Sciatic nerve (tissue), 2 donors: ENCODE data around the gene XRCC2. TPM values are rescaled to one million over a fixed set of nuclear protein-coding genes. Genes with fewer than 3 reads are reported as not detected.
"Not testable (repeated sequence)": the region's sequence is repeated elsewhere in the genome, so short reads cannot be mapped to it uniquely, and the experiment has no call there.

ENCODE experiments used
- ATAC-seq: fragments of 200-7000 bp; cut with Tn5 transposase; one replicate; pipeline ENCODE4 v1.9.1; 2020; ENCODE audit warnings: mild to moderate bottlenecking, moderate library complexity
- DNase-seq: peaks from one replicate; pipeline ENCODE4 v3.0.0-alpha.2; 2020; ENCODE audit warnings: low spot score
- intact Hi-C: fragments of 100-400 bp; cut with DNase I; formaldehyde crosslinking; loops from one replicate; pipeline ENCODE4 v1.14.2; 2022
- total RNA-seq: library from RNA; stranded (reverse); fragmentation: NEBNext Ultra II Directional; extraction: Animal tissue kit (Norgen Biotek cat#: 25700); gene quantifications from one replicate; pipeline ENCODE4 v1.2.1, GENCODE V29; 2021
- donor health status: DM: no; HTN: no; CAD: no.
- donor health status: DM: no; HTN: no; CAD: no.

The XRCC2 gene
- total RNA-seq, 1 donor from 2014 or later, result 0.58 TPM

DNA sequence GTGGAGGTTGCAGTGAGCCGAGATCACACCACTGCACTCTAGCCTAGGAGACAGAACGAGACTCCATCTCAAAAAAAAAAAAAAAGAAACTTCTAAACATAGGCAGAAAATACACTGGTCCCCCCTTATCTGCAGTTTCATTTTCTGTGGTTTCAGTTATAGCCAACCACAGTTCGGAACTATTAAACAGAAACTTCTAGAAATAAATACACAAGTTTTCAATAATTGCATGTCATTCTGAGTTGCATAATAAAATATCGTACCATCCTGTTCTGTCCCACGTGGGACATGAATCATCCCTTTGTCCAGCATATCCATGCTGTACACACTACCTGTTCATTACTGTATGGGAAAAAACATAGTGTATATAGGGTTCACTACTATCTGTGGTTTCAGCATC, 8.0 kb downstream of the XRCC2 start:
- no peak for ATAC-seq

GRCh38 chr7:152666078-152666477, 9.9 kb downstream of the XRCC2 start:
- no peak for DNase-seq
- ATAC-seq, result no peak
- intact Hi-C loops, result no loop called here

More for the DNA sequence above, 8.0 kb downstream of the XRCC2 start:
- DNase-seq, result no peak
- intact Hi-C loops, result no loop called here

DNA sequence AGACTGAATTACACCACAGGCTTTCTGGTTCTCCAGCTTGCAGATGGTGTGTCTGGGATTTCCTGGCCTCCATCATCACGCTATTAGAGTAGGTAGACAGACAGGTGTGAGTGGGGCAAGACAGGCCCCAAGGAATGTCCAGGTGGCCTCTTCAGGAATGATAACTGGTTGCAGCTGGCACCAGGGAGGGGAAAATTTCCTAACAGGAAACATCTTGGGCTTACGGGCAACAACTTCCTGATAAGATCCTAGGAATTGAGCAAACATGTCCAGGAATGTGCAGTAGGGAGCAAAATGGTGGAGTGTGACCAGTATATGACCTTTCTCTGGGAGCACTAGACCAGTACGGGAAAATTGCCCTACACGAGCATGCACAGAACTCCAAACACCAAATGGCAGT, 11.3 kb downstream of the XRCC2 start:
- intact Hi-C loops, result no loop called here
- ATAC-seq (no peak), DNase-seq (no peak)

DNA sequence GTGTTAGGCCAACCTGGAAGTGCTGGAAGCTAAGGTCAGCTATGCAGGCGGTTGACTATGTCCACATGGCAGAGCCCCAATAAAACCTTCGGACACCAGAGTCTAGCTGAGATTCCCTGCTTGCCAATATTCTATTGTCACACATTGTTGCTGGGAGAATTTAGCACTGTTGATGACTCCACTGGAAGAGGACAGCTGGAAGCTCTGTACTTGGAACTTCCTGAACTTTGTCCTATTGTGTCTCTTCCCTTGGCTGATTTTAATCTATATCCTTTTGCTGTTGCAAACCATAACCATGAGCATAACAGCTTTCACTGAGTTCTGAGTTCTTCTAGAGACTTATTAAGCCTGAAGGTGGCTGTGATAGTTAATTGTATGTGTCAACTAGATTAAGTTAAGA, 12.0 kb downstream of the XRCC2 start:
- DNase-seq (no peak), ATAC-seq (no peak)
- intact Hi-C loops, result no loop called here

DNA sequence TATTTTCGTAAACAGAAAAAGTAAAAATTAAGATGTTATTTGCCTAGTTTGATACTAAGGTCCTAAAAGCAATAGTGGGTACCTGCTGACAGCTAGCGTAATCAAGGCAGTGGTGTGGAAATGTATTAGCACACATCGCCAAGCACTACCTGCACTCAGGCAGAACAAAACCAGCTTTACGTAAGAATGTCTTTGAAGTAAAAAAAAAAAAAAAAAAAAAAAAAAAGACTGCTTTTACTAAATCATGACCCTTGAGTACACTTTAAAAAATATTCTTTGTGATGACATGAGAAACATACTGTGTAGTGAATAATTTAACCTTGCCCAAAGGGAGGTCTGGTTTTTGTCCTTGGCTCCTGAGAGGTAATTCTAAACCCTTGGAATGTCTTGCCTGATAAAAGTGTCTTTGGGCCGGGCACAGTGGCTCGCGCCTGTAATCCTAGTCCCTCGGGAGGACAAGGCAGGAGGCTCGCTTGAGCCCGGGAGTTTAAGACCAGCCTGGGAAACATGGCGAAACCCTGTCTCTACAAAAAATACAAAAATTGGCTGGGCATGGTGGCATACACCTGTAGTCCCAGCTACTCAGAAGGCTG, 12.7 kb downstream of the XRCC2 start:
- intact Hi-C loops, result no loop called here
- no peak for DNase-seq
- no peak for ATAC-seq

- intact Hi-C loops, result no loop called here
- DNase-seq, result no peak
- ATAC-seq, result no peak
These were observed 14.5 kb downstream of the XRCC2 start for GRCh38 chr7:152661479-152661878.

DNA sequence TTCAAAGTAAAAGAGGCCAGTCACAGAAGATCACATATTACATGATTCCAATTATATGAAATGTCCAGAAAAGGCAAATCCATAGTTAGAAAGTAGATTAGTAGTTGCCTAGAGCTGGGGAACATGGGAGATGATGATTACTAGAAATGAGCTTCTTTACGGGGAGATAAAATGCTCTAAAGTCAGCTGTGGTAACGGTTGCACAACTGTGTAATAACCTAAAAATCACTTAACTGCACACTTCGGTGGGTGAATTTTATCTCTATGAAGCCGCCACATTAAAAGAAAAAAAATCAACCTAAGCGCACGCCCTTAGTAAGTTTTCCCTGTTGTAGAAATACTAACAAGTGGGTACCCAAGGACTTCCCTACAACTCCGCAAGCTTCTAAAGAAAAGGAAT, 15.9 kb downstream of the XRCC2 start:
- ATAC-seq (no peak), DNase-seq (no peak)
- intact Hi-C loops, result no loop called here

DNA sequence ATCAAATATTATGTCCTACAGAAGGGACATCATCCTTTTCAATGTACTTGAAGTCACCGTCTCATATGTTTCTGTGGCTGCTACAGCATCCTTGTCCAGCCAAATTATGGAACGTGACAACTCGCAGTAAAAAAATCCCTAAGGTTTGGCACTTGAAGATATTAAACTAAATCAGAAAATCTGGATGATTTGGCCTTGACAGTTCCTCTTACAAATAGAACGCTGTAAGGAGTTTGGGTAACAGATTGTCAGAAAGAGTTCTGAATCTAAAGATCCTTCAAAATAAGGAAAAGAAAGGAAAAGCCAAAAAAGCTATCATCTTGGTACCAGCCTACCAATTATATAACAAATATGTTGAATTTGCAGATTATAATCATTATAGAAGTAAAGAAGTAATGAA, 21.0 kb downstream of the XRCC2 start:
- no peak for ATAC-seq
- intact Hi-C loops, result no loop called here
- no peak for DNase-seq

- no peak for DNase-seq
- no peak for ATAC-seq
- intact Hi-C loops, result no loop called here
These were observed 26.7 kb downstream of the XRCC2 start for GRCh38 chr7:152649220-152649619.

- intact Hi-C loops, result no loop called here
- ATAC-seq, result no peak
- no peak for DNase-seq
These were observed 28.9 kb downstream of the XRCC2 start for GRCh38 chr7:152647009-152647408.

GRCh38 chr7:152646579-152646978, 29.4 kb downstream of the XRCC2 start:
- DNase-seq, ATAC-seq, intact Hi-C loops: not testable (repeated sequence)

GRCh38 chr7:152643979-152644559, 31.9 kb downstream of the XRCC2 start:
- intact Hi-C loops, result no loop called here
- ATAC-seq (no peak), DNase-seq (no peak)

- intact Hi-C loops, result no loop called here
- ATAC-seq, result no peak
- no peak for DNase-seq
These were observed 34.6 kb downstream of the XRCC2 start for GRCh38 chr7:152641384-152641783.

GRCh38 chr7:152640829-152641228, 35.1 kb downstream of the XRCC2 start:
- ATAC-seq (no peak), DNase-seq (no peak)
- intact Hi-C loops, result no loop called here

GRCh38 chr7:152637920-152638580, 37.9 kb downstream of the XRCC2 start:
- ATAC-seq (no peak), DNase-seq (no peak)
- intact Hi-C loops, result no loop called here

DNA sequence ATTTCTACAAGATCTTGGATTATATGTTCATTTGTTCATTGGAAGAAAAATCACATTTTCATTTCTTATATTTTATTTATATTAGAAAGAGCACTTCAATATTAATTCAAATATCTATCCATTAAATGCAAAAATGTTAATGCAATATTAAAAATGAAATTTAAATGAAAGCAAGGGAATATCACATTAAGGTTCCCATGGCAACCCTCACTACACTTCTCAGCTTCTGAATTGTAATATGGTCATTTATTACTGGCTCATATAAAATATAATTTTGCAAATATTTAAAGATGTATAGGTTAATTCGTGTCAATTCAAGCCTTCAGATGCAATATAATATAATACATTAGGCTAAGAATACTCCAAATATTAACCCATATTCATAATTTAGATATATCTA, 38.8 kb downstream of the XRCC2 start:
- DNase-seq, result no peak
- intact Hi-C loops, result no loop called here

GRCh38 chr7:152636441-152636840, 39.5 kb downstream of the XRCC2 start:
- intact Hi-C loops, result no loop called here
- no peak for ATAC-seq
- no peak for DNase-seq

More for the DNA sequence above, 38.8 kb downstream of the XRCC2 start:
- ATAC-seq, result no peak

- ATAC-seq, result no peak
- DNase-seq, result no peak
- intact Hi-C loops, result no loop called here
These were observed 42.4 kb downstream of the XRCC2 start for GRCh38 chr7:152633504-152633903.

DNA sequence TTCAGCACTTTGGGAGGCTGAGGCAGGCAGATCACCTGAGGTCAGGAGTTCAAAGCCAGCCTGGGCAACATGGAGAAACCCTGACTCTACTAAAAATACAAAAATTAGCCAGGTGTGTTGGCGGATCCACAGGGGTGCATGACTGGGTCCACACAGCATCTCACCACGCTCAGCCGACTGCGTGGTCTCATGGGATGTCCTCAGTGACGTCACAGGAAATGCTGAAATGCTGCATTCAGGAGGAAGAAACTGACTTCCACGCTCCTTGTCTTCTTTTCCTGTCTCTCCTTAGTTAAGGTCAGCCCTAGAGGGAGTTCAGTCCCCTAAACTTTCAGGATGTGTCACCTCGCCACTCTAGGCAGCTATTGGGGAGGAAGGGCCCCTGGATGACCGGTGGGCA, 42.9 kb downstream of the XRCC2 start:
- ATAC-seq (no peak), DNase-seq (no peak)
- intact Hi-C loops, result no loop called here

DNA sequence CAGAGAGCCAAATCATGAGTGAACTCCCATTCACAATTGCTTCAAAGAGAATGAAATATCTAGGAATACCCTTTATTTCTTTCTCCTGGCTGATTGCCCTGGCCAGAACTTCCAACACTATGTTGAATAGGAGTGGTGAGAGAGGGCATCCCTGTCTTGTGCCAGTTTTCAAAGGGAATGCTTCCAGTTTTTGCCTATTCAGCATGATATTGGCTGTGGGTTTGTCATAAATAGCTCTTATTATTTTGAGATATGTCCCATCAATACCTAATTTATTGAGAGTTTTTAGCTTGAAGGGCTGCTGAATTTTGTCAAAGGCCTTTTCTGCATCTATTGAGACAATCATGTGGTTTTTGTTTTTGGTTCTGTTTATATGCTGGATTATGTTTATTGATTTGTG, 47.2 kb downstream of the XRCC2 start:
- DNase-seq, intact Hi-C loops, ATAC-seq: not testable (repeated sequence)

GRCh38 chr7:152624228-152624627, 51.7 kb downstream of the XRCC2 start:
- intact Hi-C loops, result no loop called here
- no peak for DNase-seq
- ATAC-seq, result no peak
